G401 (cell line): ENCODE data around the gene PHKB. TPM values are rescaled to one million over a fixed set of nuclear protein-coding genes. Genes with fewer than 3 reads are reported as not detected.
A peak's percentile ranks its signal among the peaks of the same experiment; 100 is the strongest.
"Not testable (repeated sequence)": the region's sequence is repeated elsewhere in the genome, so short reads cannot be mapped to it uniquely, and the experiment has no call there.

Experiments
- DNase-seq: peaks from one replicate; pipeline ENCODE4 v3.0.0-alpha.2; 2015; ENCODE audit warnings: low spot score
- in situ Hi-C: cut with HindIII; loops from 2 replicates; pipeline ENCODE4 v1.10.0; 2016; ENCODE audit warnings: low sequenced_read_pairs, mixed read lengths
- total RNA-seq: library from RNA; depleted of rRNA; stranded (reverse); fragments of >200 nt; shearing (Covaris generic); gene quantifications from 2 replicates; pipeline ENCODE4 v1.2.3, GENCODE V29; 2014

Gene PHKB
- total RNA-seq, 1 experiment from 2014 or later = 48.7 TPM

DNA sequence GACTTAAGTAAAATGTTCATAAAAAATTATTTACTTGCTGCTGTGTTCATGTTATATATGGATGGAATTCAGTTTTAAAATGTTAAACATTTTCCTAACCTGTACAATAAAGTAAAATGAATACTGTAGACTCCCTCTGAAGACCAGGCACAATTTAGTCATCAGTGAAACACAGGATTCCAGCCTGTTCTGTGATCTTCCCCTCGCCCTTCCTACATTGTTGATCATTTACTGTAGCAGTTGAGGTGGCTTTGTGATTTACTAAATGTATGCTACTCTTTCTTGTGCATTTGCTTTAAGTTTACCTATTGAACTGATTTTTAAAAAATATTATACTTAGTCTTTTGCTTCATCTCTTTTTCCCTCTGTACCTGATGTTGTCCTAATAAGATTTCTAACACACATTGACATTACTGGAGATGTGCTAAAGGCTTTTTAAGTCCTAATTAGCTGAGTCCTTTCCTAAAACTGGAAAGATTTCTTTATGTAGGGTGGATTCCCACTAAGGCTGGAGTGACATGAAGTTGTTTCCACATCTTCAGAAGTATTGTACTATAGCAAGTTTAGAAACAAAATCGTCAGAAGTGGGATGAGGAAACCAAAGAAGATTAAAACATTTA, 38.1 kb downstream of the PHKB start:
- no peak for DNase-seq
- in situ Hi-C loops = no loop called here

DNA sequence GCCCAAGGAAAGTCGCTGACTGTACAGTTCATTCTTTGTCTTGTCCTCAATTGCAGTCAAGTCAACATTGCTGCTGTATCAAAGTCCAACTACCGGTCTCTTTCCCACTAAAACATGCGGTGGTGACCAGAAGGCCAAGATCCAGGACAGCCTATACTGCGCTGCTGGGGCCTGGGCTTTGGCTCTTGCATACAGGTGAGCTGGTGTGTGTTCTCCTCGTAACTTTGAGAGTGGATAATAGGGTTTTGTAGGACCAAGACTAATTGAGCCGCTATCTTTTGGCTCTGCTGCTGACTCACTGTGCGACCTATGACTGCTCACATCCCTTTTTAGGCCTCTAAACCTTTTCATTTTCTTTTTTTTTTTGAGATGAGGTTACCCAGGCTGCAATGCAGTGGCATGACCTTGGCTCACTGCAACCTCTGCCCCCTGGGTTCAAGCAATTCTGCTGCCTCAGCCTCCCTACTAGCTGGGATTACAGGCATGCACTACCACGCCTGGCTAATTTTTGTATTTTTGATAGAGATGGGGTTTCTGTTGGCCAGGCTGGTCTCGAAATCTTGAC, 38.7 kb downstream of the PHKB start:
- no peak for DNase-seq
- in situ Hi-C loops = no loop called here

DNA sequence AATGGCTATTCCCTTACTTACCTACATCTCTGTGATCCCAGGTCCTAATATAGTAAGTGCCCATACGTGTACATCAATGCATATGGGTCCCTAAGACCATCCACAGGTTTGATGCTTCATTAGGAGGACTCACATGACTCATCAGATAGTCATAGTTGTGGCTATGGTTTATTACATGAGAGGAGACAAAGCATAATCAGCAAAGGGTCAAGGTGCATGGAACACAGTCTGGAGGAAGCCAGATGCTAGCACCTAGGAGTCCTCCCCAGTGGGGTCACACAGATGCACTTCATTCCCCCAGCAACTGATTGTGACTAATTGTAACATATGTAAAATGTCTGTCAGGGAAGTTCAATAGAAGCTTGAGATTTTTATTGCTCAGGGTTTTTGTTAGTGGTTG, 42.8 kb downstream of the PHKB start:
- DNase-seq = no peak
- in situ Hi-C loops = no loop called here

DNA sequence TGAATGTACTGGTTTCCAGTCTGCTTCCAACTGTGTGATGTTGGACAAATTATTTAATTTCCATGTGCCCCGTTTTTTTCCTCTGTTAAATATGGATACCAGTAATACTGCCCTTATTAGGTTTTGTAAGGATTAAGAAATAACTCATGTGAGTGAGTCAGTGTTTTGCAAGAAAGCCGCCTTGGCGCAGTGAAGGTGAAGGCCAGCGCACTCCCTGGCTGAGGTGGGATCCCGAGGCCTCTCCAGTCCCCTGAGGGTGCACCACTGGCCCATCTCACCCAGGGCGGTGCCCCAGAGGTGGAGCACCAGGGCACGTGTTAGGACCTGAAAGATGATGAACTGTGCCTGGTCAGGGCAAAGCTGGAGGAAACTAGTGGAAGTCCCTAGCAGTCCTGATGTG, 43.5 kb downstream of the PHKB start:
- no peak for DNase-seq
- in situ Hi-C loops = no loop called here

DNA sequence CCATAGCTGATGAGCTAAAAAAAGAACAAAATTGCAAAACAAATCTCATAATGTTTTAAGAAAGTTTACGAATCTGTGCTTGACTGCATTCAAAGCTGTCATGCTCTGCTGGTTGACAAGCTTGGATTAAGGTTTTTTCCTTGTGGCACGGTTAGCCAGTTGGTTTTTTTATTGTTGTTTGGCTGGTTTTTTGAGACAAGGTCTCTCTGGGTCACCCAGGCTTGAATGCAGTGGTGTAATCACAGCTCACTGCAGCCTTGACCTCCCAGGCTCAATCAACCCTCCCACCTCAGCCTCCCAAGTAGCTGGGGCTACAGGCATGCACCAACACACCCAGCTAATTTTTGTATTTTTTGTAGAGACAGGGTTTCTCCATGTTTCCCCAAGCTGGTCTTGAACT, 45.7 kb downstream of the PHKB start:
- in situ Hi-C loops = no loop called here
- DNase-seq = no peak

DNA sequence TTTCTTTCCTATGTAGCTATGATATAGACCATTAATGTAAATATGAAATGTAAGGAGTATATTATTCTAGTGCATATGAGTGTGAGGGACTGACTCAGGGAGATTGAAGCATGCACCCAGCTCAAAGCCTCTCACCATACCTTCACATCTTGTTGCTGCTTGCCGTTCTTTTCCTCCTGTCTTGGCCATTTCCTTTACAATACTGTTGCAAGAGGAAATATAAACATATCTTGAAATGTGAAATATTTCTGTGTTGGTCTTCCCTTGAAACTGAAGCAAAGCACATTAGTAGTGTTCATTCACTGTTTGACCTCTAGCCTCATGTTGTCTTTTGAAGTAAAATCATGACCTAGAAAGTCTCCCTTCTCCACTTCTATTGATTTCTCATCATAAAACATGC, 46.6 kb downstream of the PHKB start:
- no peak for DNase-seq
- in situ Hi-C loops = no loop called here

DNA sequence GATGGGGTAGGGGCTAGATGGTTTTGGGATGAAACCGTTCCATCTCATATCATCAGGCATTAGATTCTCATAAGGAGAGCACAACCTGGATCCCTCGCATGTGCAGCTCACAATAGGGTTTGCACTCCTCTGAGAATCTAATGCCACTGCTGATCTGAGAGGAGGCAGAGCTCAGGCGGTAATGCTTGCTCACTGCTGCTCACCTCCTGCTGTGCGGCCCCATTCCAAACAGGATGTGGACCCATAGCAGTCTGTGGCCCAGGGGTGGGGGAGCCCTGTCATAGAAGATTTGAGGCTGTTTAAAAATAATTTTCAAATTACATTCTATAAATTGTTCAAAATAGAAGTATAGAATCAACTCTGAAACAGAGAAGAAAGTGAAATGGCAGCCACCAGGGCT, 50.8 kb downstream of the PHKB start:
- in situ Hi-C loops = no loop called here
- no peak for DNase-seq

DNA sequence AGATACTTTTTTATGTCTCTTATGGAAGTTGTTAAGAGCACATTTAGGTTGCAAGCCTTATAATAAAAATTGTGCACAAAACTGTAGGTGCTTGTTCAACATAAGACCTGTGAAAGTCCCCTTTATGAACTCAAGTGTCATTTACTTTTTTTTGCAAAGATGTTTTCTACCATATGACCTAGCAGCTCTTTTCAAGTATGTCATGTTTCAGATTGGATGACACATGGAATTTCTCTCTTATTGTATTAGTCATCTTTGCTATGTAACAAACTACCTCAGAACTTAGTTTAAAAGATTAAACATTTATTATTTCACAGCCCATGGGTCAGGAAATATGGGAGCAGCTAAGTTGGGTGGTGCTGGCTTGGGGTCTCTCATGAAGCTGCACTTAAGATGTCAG, 57.9 kb downstream of the PHKB start:
- no peak for DNase-seq
- in situ Hi-C loops = no loop called here

DNA sequence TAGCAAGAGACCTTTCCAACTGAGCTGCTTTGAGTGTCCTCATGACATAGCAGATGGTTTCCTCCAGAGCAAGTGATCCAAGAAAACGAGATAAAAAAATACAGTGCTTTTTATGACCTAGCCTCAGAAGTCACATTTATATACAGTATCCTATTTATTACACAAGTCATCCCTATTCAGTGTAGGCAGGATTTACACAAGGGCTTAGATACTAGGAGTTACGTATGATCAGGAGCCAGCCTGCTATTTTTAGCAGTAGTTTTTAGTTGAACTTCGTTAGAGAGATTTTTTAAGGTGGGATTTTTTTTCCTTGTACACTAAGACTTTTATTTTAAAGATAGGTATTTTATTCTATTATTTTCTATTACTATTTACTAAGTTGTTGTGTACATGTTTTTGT, 58.4 kb downstream of the PHKB start:
- in situ Hi-C loops = no loop called here
- DNase-seq = peak; percentile 9

DNA sequence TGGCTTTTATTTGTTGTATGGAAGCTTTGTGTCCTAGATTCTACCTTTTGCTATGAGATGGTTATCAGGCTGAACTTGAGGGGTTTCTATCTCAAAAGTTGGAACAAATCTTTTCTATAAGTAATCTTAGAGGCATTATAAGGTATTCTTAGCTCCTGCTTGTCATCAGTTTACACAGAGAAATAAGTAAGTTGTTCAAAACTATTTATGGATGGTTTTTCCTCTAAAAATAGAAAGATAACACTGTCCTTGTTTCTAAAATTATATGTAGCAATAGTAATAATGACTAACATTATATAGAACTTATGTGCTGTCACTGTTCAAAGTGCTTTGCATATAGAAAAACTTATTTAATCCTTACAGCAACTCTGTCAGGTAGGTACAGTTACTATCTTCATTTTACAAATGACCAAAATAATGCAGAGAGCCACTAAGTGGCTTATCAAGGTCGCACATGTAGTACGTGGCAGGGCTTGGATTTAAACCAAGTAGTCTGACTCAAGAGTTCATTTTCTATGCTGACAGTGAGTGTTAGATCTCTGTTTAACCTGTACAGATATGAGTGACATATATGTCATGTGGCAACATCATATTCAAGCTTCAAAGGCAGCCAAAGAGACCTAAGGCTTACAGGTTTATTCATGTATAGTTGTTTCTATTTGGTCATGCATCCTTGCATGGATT, 59.0 kb downstream of the PHKB start:
- no peak for DNase-seq
- in situ Hi-C loops = no loop called here

DNA sequence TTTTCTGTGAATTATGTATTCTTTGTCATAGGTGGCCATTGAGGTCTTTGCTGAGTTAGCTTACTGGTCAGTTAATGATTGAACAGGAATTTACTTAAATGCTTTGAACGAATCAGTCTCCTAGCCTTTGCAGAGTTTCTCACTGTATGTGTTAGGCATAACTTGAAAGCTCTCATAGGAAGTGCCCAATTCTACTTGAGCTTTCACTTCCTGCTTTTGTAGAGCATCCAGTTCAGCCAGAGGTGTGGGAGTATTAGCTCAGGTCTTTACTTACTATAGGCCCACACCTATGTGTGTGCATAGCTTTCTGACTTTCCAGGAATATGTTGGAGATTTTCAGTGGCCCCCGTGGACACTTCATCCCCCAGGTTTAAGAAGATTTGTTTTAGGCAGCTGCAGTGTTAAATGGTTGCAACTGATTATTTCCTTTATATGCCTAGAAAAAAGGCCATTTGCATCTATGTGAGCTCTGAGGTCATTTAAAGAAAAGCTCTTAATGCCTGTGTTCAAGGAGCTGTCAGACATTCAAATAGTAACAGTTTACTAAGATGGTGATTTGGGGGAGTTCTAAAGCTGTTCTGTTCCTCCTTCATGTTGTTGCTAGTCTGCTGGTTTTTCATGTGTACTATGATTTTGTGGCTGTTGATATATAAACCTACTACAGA, 62.3 kb downstream of the PHKB start:
- in situ Hi-C loops = no loop called here
- DNase-seq = no peak

DNA sequence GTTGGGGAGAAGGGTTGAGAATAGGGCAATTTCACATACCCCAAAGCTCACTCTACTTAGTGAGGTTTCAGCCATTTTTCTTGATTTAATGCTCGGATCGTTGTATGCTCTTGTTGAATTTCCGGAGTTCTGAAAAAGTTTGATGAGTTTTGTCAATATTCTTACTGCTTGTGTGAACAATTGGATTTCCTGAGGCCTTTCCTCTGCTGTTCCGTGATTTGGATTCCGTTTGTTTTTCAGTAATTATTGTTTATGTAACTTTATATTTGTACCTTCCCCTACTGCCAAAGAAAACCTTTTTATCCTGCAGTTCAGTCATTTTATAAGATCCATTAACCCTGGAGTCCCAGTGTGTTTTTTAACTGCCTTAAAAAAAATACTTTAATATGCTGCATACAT, 62.9 kb downstream of the PHKB start:
- in situ Hi-C loops = no loop called here
- DNase-seq = no peak

DNA sequence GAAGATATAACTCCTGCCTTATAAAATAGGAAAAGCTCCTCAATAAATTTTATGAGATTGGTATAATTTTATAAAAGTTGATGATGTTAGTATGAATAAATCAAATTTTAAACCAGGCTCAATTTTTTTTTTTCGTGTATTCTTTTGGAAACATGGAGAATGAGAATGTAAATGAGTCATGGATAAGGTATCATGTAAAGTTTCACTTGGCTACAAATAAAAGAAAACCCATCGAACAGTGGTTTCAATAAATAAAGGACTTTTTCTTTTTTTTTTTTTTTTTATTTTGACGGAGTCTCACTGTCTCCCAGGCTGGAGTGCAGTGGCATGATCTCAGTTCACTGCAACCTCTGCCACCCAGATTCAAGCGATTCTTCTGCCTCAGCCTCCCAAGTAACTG, 67.3 kb downstream of the PHKB start:
- DNase-seq = no peak
- in situ Hi-C loops = no loop called here

DNA sequence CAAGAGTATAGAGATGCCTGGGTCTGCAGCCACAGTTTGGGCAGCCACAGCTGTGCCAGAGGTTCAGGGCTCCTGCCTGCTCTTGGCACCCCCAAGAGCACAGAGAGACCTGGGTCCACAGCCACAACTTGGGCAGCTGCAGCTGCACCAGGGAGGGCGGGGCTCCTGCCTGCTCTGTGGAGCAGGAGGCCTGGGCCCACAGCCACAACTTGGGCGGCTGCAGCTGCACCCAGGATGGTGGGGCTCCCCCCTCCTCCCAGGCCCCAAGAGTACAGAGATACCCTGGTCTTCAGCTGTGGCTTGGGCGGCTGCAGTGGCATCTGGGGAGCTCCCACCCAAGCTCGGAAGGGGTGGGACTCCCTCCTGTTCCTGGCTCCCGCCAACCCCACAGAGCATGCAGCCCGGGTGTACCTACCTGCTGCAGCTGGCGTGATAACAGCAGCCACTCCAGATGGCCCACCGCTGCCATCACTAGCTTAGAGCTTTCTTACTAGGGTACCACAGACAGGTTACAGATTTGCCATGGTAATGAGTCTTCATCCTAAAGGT, 72.7 kb downstream of the PHKB start:
- DNase-seq = no peak
- in situ Hi-C loops = no loop called here

DNA sequence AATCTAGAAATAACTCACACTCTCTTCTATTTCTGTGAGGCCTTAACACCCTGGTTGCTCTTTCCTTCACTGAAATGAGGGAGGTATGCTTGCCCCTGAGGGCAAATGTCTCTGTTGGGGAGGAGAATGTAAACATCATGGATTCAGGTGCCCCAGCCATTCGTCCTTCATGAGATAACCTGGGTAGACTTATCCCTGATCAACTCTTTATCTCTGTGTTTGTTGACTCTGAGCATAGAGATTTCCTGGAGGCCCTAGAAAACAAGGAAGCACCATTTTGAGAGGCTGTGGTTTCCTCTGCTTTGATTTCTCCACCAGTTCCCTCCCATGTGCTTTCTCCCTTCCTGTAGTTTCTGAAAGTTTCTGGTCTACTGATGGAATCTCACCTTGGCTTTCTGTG, 77.3 kb downstream of the PHKB start:
- in situ Hi-C loops = no loop called here
- DNase-seq = no peak

DNA sequence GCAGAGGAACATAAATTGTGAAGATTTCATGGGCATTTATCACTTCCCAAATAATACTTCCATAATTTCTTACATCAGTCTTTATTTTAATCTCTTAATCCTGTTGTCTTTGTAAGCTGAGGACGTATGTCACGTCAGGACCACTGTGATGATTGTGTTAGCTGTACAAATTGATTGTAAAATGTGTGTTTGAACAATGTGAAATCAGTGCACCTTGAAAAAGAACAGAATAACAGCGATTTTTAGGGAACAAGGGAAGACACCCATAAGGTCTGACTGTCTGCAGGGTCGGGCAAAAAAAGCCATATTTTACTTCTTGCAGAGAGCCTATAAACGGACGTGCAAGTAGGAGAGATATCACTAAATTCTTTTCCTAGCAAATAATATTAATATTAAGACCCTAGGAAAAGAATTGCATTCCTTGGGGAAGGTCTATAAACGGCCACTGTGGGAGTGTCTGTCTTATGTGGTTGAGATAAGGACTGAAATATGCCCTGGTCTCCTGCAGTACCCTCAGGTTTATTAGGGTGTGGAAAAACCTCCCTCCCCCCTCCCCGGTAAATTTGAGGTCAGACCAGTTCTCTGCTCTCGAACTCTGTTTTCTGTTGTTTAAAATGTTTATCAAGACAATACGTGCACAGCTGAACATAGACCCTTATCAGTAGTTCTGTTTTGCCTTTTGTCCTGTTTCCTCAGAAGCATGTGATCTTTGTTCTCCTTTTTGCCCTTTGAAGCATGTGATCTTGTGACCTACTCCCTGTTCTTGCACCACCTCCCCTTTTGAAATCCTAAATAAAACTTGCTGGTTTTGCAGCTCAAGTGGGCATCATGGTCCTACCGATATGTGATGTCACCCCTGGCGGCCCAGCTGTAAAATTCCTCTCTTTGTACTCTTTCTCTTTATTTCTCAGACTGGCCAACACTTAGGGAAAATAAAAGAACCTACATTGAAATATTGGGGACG, 78.9 kb downstream of the PHKB start:
- in situ Hi-C loops, DNase-seq: not testable (repeated sequence)

DNA sequence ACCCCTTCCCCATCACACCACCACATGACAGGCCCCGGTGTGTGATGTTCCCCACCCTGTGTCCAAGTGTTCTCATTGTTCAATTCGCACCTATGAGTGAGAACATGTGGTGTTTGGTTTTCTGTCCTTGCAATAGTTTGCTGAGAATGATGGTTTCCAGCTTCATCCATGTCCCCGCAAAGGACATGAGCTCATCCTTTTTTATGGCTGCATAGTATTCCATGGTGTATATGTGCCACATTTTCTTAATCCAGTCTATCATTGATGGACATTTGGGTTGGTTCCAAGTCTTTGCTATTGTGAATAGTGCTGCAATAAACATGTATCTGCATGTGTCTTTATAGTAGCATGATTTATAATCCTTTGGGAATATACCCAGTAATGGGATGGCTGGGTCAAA, 80.0 kb downstream of the PHKB start:
- DNase-seq, in situ Hi-C loops: not testable (repeated sequence)

DNA sequence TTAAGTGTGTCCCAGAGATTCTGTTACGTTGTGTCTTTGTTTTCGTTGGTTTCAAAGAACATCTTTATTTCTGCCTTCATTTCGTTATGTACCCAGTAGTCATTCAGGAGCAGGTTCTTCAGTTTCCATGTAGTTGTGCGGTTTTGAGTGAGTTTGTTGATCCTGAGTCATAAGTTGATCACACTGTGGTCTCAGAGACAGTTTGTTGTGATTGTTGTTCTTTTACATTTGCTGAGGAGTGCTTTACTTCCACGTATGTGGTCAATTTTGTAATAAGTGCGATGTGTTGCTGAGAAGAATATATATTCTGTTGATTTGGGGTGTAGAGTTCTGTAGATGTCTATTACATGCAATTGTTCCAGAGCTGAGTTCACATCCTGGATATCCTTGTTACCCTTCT, 83.1 kb downstream of the PHKB start:
- in situ Hi-C loops, DNase-seq: not testable (repeated sequence)

DNA sequence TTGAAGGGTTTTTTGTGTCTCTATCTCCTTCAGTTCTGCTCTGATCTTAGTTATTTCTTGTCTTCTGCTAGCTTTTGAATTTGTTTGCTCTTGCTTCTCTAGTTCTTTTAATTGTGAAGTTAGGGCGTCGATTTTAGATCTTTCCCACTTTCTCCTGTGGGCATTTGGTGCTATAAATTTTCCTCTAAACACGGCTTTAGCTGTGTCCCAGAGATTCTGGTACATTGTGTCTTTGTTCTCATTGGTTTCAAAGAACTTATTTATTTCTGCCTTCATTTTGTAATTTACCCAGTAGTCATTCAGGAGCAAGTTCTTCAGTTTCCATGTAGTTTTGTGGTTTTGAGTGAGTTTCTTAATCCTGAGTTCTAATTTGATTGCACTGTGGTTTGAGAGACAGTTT, 90.1 kb downstream of the PHKB start:
- in situ Hi-C loops, DNase-seq: not testable (repeated sequence)
